GM23338 (cell line): ENCODE data around the gene CPM. TPM values are rescaled to one million over a fixed set of nuclear protein-coding genes. Genes with fewer than 3 reads are reported as not detected.
A peak's percentile ranks its signal among the peaks of the same experiment; 100 is the strongest.

Source experiments
- ATAC-seq: fragments of 200-7000 bp; cut with Tn5 transposase; 3 replicates; pipeline ENCODE4 v1.9.1; 2020
- DNase-seq: peaks from one replicate; pipeline ENCODE4 v3.0.0-alpha.2; 2015; ENCODE audit warnings: low spot score
- H2AFZ ChIP-seq: fragments of 200-600 bp; sonication (generic); 2 replicates; pipeline ENCODE4 v1.8.0; 2016; ENCODE audit warnings: antibody characterized with exemption, mild to moderate bottlenecking, moderate library complexity
- H3F3A ChIP-seq: fragments of 200-600 bp; sonication (generic); replicated peaks from 2 replicates; pipeline ENCODE4 v1.8.0; 2017; ENCODE audit warnings: antibody characterized with exemption, mixed run types, low read depth
- H3K27ac ChIP-seq: fragments of 200-600 bp; sonication (generic); 2 replicates; pipeline ENCODE4 v1.6.1; 2016; ENCODE audit warnings: low read depth
- H3K27me3 ChIP-seq: fragments of 200-600 bp; sonication (generic); 2 replicates; pipeline ENCODE4 v1.8.0; 2016; ENCODE audit warnings: mild to moderate bottlenecking, mixed run types, moderate library complexity; ENCODE audit not compliant: insufficient read depth
- H3K36me3 ChIP-seq: fragments of 200-600 bp; sonication (generic); 2 replicates; pipeline ENCODE4 v1.8.0; 2016; ENCODE audit warnings: mild to moderate bottlenecking; ENCODE audit not compliant: insufficient read depth
- H3K4me1 ChIP-seq: fragments of 200-600 bp; sonication (generic); 2 replicates; pipeline ENCODE4 v1.8.0; 2016; ENCODE audit warnings: mild to moderate bottlenecking, moderate library complexity; ENCODE audit not compliant: insufficient read depth
- H3K4me2 ChIP-seq: fragments of 200-600 bp; sonication (generic); 2 replicates; pipeline ENCODE4 v1.7.1; 2017; ENCODE audit warnings: mixed run types
- H3K4me3 ChIP-seq: fragments of 200-600 bp; sonication (generic); 2 replicates; pipeline ENCODE4 v1.6.1; 2016; ENCODE audit warnings: mixed run types
- H3K79me2 ChIP-seq: fragments of 200-600 bp; sonication (generic); replicated peaks from 2 replicates; pipeline ENCODE4 v1.8.0; 2017; ENCODE audit warnings: mild to moderate bottlenecking; ENCODE audit not compliant: insufficient read depth
- H3K9me2 ChIP-seq: fragments of 200-600 bp; sonication (generic); 2 replicates; pipeline ENCODE4 v1.8.0; 2017; ENCODE audit not compliant: insufficient read depth
- H4K20me1 ChIP-seq: fragments of 200-600 bp; sonication (generic); replicated peaks from 2 replicates; pipeline ENCODE4 v1.8.0; 2017; ENCODE audit warnings: mild to moderate bottlenecking; ENCODE audit not compliant: insufficient read depth
- H3K27ac Mint-ChIP-seq: 2 replicates; pipeline ENCODE4 v1.8.0; 2020; ENCODE audit warnings: inconsistent platforms, mild to moderate bottlenecking, moderate library complexity, mixed read lengths
- H3K27me3 Mint-ChIP-seq: 3 replicates; pipeline ENCODE4 v1.8.0; 2022; ENCODE audit warnings: low read depth, mild to moderate bottlenecking, moderate library complexity, mixed read lengths, inconsistent platforms; ENCODE audit not compliant: insufficient read depth, poor library complexity
- H3K36me3 Mint-ChIP-seq: 3 replicates; pipeline ENCODE4 v1.8.0; 2021; ENCODE audit warnings: low read depth, mild to moderate bottlenecking, inconsistent platforms, moderate library complexity, mixed read lengths
- H3K4me1 Mint-ChIP-seq: 3 replicates; pipeline ENCODE4 v1.8.0; 2020; ENCODE audit warnings: mild to moderate bottlenecking, inconsistent platforms, mixed read lengths
- H3K4me3 Mint-ChIP-seq: 3 replicates; pipeline ENCODE4 v1.8.0; 2021; ENCODE audit warnings: moderate library complexity, mild to moderate bottlenecking, inconsistent platforms, mixed read lengths
- H3K9me3 Mint-ChIP-seq: 3 replicates; pipeline ENCODE4 v1.8.0; 2020; ENCODE audit warnings: moderate library complexity, mild to moderate bottlenecking, inconsistent platforms, mixed read lengths
- CREB1 ChIP-seq: fragments of 250-450 bp; sonication (Bioruptor Pico); IDR thresholded peaks from 2 replicates; pipeline ENCODE4 v1.5.0; 2020; ENCODE audit warnings: low read depth, mild to moderate bottlenecking, moderate library complexity
- EZH2 ChIP-seq: fragments of 200-600 bp; sonication (generic); IDR thresholded peaks from one replicate; pipeline ENCODE4 v1.8.0; 2017; ENCODE audit warnings: antibody characterized with exemption, mild to moderate bottlenecking, low read depth; ENCODE audit not compliant: unreplicated experiment
- EZH2phosphoT487 ChIP-seq: fragments of 200-600 bp; sonication (generic); IDR thresholded peaks from one replicate; pipeline ENCODE4 v1.8.1; 2018; ENCODE audit warnings: antibody characterized with exemption; ENCODE audit not compliant: unreplicated experiment
- ZNF114 ChIP-seq: fragments of 250-450 bp; sonication (Bioruptor Pico); IDR thresholded peaks from 2 replicates; pipeline ENCODE4 v1.5.0; 2020; ENCODE audit warnings: mild to moderate bottlenecking, moderate library complexity
- polyA plus RNA-seq: library from polyadenylated mRNA; unstranded; fragments of >200 nt; fragmentation: Nextera tagmentation; extraction: Ambion mirVana; gene quantifications from 2 replicates; pipeline ENCODE4 v1.2.1, GENCODE V29; 2016
- total RNA-seq: library from RNA; depleted of rRNA; stranded (reverse); fragments of >200 nt; shearing (Covaris generic); gene quantifications from 2 replicates; pipeline ENCODE4 v1.2.3, GENCODE V29; 2014
- TF ChIP-seq, protein P1 (sequence below): fragments of 250-450 bp; sonication (Bioruptor Pico); IDR thresholded peaks from 2 replicates; pipeline ENCODE4 v1.5.0; 2020; ENCODE audit warnings: mild to moderate bottlenecking, moderate library complexity
- TF ChIP-seq, protein P2 (sequence below): IDR thresholded peaks from one replicate; pipeline ENCODE4 v1.6.1; 2018; ENCODE audit warnings: antibody characterized with exemption; ENCODE audit not compliant: unreplicated experiment

Gene CPM
- total and polyA plus RNA-seq, 2 experiments from 2014 or later, result 0.37 to 5.8 TPM

DNA sequence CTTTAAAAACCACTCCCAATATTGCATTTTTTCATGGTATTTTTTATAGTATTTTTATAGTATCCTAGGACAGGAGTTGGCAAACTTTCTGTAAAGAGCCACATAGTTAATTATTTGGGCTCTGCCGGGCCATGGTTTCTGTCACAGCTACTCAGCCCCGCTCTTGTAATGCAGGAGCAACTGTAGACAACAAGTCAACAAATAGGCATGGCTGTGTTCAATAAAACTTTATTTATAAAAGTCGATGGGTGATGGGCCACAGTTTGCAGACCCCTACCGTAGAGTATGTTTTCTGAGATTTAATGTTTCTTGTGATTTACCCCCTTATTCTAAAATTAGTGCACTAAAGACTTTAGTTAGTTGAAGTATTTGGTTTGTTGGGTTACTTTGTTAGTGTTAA, 99.5 kb downstream of the CPM start:
- Mint-ChIP-seq H3K36me3 (peaks cover 80% of the 10 kb centered on the region), H3K4me1 (peaks cover 18% of the 10 kb centered on the region), H3K9me3 (no peaks in the 10 kb centered on the region), H3K4me3 (no peak overlapping the region), H3K27ac (no peak overlapping the region), H3K27me3 (peaks cover 5% of the 10 kb centered on the region)
- H3K36me3 ChIP-seq, result peaks cover 52% of the 10 kb centered on the region
- no peak for TF ChIP-seq ZNF114 (CRISPR knock-in tag)
- TF ChIP-seq, protein P1, sequence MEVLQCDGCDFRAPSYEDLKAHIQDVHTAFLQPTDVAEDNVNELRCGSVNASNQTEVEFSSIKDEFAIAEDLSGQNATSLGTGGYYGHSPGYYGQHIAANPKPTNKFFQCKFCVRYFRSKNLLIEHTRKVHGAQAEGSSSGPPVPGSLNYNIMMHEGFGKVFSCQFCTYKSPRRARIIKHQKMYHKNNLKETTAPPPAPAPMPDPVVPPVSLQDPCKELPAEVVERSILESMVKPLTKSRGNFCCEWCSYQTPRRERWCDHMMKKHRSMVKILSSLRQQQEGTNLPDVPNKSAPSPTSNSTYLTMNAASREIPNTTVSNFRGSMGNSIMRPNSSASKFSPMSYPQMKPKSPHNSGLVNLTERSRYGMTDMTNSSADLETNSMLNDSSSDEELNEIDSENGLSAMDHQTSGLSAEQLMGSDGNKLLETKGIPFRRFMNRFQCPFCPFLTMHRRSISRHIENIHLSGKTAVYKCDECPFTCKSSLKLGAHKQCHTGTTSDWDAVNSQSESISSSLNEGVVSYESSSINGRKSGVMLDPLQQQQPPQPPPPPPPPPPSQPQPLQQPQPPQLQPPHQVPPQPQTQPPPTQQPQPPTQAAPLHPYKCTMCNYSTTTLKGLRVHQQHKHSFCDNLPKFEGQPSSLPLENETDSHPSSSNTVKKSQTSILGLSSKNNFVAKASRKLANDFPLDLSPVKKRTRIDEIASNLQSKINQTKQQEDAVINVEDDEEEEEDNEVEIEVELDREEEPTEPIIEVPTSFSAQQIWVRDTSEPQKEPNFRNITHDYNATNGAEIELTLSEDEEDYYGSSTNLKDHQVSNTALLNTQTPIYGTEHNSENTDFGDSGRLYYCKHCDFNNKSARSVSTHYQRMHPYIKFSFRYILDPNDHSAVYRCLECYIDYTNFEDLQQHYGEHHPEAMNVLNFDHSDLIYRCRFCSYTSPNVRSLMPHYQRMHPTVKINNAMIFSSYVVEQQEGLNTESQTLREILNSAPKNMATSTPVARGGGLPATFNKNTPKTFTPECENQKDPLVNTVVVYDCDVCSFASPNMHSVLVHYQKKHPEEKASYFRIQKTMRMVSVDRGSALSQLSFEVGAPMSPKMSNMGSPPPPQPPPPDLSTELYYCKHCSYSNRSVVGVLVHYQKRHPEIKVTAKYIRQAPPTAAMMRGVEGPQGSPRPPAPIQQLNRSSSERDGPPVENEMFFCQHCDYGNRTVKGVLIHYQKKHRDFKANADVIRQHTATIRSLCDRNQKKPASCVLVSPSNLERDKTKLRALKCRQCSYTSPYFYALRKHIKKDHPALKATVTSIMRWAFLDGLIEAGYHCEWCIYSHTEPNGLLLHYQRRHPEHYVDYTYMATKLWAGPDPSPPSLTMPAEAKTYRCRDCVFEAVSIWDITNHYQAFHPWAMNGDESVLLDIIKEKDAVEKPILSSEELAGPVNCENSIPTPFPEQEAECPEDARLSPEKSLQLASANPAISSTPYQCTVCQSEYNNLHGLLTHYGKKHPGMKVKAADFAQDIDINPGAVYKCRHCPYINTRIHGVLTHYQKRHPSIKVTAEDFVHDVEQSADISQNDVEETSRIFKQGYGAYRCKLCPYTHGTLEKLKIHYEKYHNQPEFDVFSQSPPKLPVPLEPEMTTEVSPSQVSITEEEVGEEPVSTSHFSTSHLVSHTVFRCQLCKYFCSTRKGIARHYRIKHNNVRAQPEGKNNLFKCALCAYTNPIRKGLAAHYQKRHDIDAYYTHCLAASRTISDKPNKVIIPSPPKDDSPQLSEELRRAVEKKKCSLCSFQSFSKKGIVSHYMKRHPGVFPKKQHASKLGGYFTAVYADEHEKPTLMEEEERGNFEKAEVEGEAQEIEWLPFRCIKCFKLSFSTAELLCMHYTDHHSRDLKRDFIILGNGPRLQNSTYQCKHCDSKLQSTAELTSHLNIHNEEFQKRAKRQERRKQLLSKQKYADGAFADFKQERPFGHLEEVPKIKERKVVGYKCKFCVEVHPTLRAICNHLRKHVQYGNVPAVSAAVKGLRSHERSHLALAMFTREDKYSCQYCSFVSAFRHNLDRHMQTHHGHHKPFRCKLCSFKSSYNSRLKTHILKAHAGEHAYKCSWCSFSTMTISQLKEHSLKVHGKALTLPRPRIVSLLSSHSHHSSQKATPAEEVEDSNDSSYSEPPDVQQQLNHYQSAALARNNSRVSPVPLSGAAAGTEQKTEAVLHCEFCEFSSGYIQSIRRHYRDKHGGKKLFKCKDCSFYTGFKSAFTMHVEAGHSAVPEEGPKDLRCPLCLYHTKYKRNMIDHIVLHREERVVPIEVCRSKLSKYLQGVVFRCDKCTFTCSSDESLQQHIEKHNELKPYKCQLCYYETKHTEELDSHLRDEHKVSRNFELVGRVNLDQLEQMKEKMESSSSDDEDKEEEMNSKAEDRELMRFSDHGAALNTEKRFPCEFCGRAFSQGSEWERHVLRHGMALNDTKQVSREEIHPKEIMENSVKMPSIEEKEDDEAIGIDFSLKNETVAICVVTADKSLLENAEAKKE (CRISPR knock-in tag), result no peak
- TF ChIP-seq EZH2phosphoT487, result no peak
- DNase-seq (no peak), ATAC-seq (no peak)
- H3K4me3 ChIP-seq, result no peak overlapping the region
- H3F3A ChIP-seq, result peaks cover 7% of the 10 kb centered on the region; the same call in 1 of the 2 replicates
- no peak overlapping the region for H3K4me2 ChIP-seq
- no peak overlapping the region for H3K27ac ChIP-seq
- H4K20me1 ChIP-seq, result peaks cover 19% of the 10 kb centered on the region
- H3K4me1 ChIP-seq, result peaks cover 5% of the 10 kb centered on the region
- H3K79me2 ChIP-seq, result peaks cover 32% of the 10 kb centered on the region
- no peaks in the 10 kb centered on the region for H3K9me2 ChIP-seq
- H3K27me3 ChIP-seq, result no peaks in the 10 kb centered on the region
- no peak overlapping the region for H2AFZ ChIP-seq

DNA sequence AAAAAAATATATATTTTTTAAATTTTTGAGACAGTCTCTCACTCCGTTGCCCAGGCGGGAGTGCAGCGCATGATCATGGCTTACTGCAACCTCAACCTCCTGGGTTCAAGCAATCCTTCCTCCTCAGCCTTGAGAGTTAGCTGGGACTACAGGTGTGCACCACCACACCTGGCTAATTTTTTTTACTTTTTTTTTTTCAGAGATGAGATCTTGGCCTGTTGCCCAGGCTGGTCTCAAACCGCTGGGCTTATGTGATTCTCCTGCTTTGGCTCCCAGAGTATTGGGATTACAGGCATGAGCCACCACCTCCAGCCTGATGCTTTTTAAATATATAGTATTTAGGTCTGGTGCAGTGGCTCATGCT, 100.5 kb downstream of the CPM start:
- H3F3A ChIP-seq, result peaks cover 10% of the 10 kb centered on the region; the same call in 1 of the 2 replicates
- no peaks in the 10 kb centered on the region for H3K9me3 Mint-ChIP-seq
- ATAC-seq (no peak), DNase-seq (no peak)
- no peaks in the 10 kb centered on the region for H3K27me3 ChIP-seq
- H3K4me3 Mint-ChIP-seq, result no peak overlapping the region
- H3K27me3 Mint-ChIP-seq, result peaks cover 5% of the 10 kb centered on the region
- H3K4me1 ChIP-seq, result peaks cover 5% of the 10 kb centered on the region
- no peaks in the 10 kb centered on the region for H3K9me2 ChIP-seq
- H3K36me3 Mint-ChIP-seq, result peaks cover 76% of the 10 kb centered on the region
- no peak overlapping the region for H3K4me2 ChIP-seq
- peaks cover 55% of the 10 kb centered on the region for H3K36me3 ChIP-seq
- H3K4me1 Mint-ChIP-seq, result peaks cover 18% of the 10 kb centered on the region
- H3K79me2 ChIP-seq, result peaks cover 32% of the 10 kb centered on the region
- no peak overlapping the region for H2AFZ ChIP-seq
- H4K20me1 ChIP-seq, result peaks cover 17% of the 10 kb centered on the region
- H3K27ac Mint-ChIP-seq, result no peak overlapping the region
- no peak overlapping the region for H3K4me3 ChIP-seq
- H3K27ac ChIP-seq, result 0 out of 2 replicates have a peak overlapping the region, but pooled peaks have one; percentile 2
- no peak for TF ChIP-seq CREB1 (CRISPR knock-in tag)
- no peak for TF ChIP-seq EZH2
- TF ChIP-seq, protein P2, sequence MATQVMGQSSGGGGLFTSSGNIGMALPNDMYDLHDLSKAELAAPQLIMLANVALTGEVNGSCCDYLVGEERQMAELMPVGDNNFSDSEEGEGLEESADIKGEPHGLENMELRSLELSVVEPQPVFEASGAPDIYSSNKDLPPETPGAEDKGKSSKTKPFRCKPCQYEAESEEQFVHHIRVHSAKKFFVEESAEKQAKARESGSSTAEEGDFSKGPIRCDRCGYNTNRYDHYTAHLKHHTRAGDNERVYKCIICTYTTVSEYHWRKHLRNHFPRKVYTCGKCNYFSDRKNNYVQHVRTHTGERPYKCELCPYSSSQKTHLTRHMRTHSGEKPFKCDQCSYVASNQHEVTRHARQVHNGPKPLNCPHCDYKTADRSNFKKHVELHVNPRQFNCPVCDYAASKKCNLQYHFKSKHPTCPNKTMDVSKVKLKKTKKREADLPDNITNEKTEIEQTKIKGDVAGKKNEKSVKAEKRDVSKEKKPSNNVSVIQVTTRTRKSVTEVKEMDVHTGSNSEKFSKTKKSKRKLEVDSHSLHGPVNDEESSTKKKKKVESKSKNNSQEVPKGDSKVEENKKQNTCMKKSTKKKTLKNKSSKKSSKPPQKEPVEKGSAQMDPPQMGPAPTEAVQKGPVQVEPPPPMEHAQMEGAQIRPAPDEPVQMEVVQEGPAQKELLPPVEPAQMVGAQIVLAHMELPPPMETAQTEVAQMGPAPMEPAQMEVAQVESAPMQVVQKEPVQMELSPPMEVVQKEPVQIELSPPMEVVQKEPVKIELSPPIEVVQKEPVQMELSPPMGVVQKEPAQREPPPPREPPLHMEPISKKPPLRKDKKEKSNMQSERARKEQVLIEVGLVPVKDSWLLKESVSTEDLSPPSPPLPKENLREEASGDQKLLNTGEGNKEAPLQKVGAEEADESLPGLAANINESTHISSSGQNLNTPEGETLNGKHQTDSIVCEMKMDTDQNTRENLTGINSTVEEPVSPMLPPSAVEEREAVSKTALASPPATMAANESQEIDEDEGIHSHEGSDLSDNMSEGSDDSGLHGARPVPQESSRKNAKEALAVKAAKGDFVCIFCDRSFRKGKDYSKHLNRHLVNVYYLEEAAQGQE, result no peak
- no peak for TF ChIP-seq EZH2phosphoT487
